Measurements from ENCODE around the gene SRSF5.

Gene SRSF5

GRCh38 chr14:69771136-69771535 is 4.2 kb downstream of the SRSF5 start:
- DNase-seq: no peak

GRCh38 chr14:69772082-69773017 is 5.4 kb downstream of the SRSF5 start:
- no peak for DNase-seq

- peak; percentile 17 for DNase-seq
Observed at GRCh38 chr14:69773571-69774276, 6.8 kb downstream of the SRSF5 start.

DNA sequence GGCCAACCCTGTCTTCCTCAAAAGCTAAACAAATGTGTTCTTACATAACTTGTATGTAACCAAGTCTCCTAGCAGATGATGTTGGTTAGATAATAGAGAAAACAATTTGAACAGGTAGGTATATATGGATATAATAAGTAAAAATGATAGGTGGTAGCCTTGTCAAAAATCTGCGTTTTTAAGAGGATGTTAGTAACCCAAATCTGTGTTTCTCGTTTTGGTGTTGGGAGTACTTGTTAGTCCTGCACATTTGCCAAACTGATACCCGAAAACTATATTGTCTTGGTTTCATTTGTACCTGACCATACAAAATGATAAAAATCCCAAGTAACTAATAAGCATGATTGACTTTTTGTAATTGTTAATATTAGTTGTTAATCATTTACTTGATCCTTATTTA is 8.1 kb downstream of the SRSF5 start:
- DNase-seq: no peak

- DNase-seq: no peak
Observed at GRCh38 chr14:69776875-69777453, 10.0 kb downstream of the SRSF5 start.

DNA sequence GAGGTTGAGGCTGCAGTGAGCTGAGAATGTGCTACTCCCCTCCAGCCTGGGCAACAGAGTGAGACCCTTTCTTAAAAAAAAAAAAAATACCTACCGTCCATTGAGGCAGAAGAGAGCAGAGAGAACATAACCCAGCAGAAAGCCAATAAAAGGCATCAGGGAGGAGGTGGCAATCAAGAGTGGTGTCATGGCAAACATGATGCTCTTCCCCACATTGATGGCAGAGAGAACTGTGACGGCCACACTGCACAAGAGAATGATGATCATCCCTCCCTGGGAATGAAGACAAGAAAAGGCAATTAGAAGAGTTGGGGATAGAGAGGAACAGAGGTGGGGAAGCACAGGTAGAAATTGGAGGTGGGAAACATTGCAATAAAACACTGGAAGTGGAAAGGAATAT is 12.1 kb downstream of the SRSF5 start:
- DNase-seq: no peak

DNA sequence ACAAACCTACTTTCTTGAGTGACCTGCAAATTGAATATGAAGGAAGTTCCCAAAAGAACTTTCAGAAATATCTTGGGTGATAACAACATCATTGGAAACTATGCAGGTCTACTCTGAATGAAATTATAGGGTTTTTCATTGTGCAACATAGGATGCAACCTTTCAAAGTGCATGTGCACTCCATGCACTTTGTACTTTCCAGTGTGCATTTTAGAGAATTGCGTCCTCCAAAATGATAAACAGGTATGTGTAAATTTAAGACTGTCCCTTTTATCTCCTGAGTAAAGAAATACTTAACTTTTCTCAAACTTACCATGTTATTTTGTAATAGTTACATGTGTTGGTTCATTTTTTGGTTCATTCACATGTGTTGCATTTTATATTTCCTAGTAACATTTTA is 13.2 kb downstream of the SRSF5 start:
- DNase-seq: no peak

DNA sequence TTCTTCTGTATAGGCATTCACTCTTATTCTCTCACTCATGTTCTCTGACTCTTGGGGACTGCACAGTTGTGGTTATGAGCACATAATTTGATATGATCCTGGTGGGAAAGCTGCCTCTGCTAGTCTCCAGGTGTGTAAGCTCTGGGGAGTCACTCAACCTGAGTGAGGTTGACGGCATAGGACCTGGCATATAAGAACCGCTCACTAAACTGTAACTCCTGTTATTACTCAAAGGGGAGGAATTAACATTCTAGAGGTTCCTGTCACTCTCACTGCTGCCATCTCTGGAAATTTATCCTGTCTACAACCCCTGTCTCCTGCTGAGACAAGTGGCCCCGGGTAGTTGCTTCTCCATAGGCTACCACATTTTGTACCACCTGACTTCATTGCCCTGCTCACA is 14.0 kb downstream of the SRSF5 start:
- DNase-seq: no peak

GRCh38 chr14:69784942-69785341 is 18.0 kb downstream of the SRSF5 start:
- no peak for DNase-seq

- no peak for DNase-seq
Observed at GRCh38 chr14:69786603-69787002, 19.7 kb downstream of the SRSF5 start.

DNA sequence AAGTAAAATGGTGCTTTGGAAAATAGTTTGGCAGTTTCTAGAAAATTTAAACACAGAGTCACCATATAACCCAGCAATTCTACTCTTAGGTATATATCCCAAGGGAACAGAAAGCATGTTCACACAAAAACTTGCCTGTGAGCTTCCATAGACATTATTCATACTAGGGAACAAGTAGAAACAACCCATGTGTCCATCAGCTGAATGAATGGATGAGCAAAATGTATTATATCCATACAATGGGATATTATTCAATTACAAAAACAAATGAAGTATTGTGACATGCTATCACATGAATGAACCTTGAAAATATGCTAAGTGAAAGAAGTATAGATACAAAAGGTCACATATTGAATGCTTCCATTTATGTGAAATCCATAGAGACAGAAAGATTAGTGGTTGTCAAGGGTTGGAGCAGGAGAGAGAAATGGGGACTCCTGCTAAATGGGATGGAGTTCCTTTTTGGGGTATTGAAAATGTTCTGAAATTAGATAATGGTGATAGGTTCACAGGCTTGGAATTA is 22.2 kb downstream of the SRSF5 start:
- no peak for DNase-seq

DNA sequence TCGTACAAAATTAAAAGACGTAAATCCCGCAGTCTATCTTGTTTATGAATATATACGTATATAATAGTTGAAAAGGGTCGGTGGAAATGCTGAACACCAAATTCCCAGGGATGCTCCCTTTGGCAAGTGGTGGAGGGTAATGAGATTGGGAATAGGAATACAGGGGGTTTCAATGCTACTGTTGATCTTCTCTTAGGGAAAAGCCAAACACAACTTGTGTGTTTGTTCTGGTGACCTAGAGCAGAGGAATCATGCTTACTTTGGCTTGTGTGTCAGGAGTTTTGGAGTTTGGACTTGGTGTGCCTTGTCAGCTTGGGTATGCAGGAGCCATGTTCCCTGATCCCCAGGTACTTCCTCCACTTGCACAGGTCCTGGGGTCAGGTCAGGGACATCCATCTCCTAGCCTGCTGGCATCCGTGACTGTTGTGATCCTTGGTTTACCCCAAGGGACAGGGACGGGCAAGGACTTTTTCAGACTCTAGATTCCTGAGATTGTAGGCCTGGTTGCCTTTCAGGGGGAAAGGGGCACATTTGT is 26.0 kb downstream of the SRSF5 start:
- DNase-seq: no peak

- DNase-seq: no peak
Observed at GRCh38 chr14:69794791-69795190, 27.8 kb downstream of the SRSF5 start.

DNA sequence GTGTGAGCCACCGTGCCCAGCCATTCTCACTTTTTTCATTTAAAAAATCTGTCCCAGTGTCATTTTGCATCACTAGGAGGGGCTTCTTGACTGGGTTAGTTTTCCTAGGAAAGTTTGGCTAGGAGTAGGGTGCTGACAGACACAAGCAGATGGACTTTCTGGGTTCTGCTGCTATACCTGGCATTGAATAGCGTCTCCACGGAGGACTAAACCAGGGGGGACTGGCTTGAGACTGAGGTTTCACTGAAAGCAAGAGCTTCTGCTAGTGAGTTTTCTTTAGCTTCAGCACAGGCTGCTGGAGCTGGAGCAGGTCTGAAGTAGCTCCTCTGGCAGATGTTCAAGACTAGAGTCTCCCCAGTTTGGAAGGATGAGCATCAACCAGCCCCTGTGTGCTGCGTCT is 28.7 kb downstream of the SRSF5 start:
- no peak for DNase-seq

DNA sequence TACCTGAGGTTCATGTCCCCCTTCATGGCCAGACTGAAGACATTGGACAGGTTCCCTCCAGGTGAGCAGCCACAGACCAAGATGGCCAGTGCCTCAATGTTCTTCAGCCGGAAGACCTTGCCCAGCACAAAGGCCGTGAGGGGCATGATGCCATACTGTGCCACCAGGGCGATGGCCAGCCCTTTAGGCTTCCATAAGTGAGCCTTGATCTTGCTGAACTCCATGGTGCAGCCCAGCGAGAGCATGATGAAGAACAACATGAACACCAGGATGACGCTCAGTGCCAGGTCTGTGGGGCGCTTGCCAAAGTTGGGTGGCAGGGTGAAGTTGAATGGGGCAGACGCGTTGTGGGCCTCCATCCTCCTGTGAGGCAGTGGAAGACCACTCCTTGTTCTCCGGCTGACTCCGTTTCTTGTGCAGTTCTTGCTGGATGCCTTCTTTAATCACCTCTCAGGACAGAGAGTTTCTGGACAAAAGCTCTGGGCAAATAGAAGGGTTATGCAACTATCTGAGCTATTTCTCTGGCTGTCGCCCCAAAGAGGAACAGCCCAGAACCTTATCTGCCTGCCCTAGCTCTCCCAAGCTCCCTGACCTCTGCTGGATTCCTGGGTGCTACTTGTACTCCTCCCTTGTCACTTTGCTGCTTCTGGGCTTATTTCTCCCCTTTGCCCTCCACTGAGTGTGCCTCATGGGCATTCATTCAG is 30.0 kb downstream of the SRSF5 start, which contains the start of gene SLC10A1:
TSS of gene SLC10A1 (minus strand) at position 445 of the 704 bp plus-strand sequence. CDS start at position 359, 86 bp downstream.
- no peak for DNase-seq

- DNase-seq: no peak
Observed at GRCh38 chr14:69797573-69798338, 30.8 kb downstream of the SRSF5 start.

DNA sequence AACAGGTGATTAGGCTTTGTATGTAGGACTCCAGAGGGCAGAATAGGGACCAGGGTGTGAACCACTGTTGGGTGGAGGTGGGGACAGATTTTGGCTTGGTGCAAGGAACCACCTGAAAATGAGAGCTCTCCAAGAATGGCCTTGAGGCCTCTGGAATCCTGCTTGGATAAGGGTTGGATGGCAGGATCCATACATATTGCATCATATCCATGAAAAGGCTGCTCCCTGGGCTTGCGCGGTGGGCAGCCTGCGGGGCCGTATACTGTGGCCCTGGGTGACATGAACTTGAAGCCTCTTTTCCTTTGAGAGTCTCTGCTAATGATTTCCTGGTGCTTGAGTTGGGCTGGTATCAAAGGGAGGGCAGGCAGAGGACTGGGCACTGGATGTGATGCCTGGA is 31.4 kb downstream of the SRSF5 start:
- DNase-seq: no peak

DNA sequence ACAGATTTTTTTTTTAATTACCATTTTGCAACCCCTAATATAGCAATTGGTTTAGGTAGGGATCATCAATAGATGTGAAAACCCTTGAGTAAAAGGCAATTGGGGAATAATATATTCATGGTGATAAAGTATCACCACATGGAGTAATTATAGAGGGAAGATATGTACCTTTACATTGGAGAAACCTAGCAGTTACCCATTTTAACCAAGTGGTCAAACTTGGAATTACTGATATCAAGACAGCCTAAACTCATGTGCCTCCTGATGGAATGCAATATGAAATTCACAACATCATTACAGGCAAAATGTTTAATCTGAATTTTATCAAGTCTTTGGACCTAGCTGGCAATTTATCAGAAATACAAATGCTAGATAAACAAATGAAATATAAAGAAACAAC is 36.8 kb downstream of the SRSF5 start:
- no peak for DNase-seq

DNA sequence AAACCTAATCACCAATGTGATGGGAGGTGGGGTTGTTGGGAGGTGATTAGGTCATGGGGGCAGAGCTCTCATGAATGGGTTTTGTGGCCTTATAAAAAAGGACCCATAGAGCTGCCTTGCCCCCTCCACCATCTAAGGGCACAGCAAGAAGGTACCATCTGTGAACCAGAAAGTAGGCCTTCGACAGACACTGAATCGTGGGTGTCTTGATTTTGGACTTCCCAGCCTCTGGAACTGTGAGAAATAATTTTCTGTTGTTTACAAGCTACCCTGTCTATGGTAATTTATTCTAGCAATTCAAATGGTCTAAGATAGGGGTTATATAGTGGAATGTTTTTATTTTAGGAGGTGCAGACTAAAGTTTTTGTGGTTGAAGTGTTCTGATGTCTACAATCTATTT is 38.0 kb downstream of the SRSF5 start:
- no peak for DNase-seq

GRCh38 chr14:69807192-69807591 is 40.2 kb downstream of the SRSF5 start:
- no peak for DNase-seq

DNA sequence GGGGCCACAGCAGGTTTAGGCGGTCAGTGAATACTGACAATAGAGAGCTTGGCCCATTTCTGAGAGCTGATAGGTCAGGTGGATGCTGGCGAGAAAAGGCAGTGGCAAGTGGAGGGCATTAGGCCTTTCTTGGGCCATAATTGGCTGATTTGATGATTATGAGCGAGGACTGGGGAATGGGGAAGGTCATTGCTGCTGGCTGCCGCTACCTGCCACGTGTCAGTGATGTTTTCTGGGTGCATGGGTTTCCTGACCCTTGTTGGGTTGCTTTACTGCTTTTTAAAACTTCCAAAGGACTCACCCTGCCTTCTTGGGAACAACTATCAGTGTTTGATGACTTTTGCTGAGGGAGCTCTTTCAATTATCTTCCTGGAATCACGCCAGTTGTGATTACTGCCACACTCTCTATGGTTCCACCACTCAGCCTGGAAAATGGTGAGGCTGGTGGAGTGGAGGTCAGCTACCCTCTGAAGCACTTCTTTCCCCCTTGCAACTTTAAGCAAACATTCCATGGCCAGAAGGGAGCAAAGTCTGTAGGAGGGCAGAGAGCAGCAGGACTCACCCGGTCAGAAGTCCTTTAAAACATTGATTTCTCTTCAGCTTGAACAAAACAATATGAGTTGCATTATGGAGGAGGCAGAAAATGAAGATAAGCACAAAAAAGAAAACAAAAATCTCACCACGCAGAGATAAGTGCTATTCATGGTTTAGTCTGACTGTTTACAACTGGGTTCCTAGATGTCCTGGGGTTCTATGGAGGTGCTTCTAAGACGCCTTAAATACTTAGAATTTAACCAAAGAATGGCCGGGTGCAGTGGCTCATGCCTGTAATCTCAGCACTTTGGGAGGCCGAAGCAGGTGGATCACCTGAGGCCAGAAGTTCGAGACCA is 42.2 kb downstream of the SRSF5 start:
- DNase-seq: no peak

All from central memory CD4-positive, alpha-beta T cell (primary cell).